ENCODE data around the gene UGT1A5. TPM values are rescaled to one million over a fixed set of nuclear protein-coding genes. Genes with fewer than 3 reads are reported as not detected.

Gene UGT1A5
- not detected for total RNA-seq

DNA sequence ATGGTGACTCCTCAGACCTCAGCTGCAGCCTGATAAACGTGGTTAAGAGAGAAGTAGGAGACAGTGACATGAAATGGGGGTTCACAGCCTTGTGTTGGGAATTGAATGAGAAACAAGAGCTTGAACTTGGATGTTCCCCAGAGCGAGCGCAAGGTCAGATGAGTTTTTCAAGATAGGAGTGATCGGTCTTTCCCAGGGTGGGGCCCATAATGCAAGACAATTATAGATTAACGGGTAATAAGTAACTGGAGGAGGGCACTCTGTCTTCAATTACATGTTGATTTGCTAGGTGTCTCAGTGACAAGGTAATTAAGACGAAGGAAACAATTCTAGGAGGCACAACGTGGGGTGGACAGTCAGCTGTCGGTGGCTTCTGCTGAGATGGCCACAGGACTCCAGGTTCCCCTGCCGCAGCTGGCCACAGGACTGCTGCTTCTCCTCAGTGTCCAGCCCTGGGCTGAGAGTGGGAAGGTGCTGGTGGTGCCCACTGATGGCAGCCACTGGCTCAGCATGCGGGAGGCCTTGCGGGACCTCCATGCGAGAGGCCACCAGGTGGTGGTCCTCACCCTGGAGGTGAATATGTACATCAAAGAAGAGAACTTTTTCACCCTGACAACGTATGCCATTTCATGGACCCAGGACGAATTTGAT, at the start of gene UGT1A5:
Gene UGT1A5, plus strand, starts transcription at position 297 of the 651 bp plus-strand sequence. Its CDS starts 85 bp downstream, at position 382.
- H3K4me1 ChIP-seq = no peaks in the 10 kb centered on the region
- TF ChIP-seq POLR2A (IDR thresholded peaks at IDR 0.05) = no peak
- TF ChIP-seq, protein P1, sequence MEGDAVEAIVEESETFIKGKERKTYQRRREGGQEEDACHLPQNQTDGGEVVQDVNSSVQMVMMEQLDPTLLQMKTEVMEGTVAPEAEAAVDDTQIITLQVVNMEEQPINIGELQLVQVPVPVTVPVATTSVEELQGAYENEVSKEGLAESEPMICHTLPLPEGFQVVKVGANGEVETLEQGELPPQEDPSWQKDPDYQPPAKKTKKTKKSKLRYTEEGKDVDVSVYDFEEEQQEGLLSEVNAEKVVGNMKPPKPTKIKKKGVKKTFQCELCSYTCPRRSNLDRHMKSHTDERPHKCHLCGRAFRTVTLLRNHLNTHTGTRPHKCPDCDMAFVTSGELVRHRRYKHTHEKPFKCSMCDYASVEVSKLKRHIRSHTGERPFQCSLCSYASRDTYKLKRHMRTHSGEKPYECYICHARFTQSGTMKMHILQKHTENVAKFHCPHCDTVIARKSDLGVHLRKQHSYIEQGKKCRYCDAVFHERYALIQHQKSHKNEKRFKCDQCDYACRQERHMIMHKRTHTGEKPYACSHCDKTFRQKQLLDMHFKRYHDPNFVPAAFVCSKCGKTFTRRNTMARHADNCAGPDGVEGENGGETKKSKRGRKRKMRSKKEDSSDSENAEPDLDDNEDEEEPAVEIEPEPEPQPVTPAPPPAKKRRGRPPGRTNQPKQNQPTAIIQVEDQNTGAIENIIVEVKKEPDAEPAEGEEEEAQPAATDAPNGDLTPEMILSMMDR (IDR thresholded peaks at IDR 0.05) = no peak
- intact Hi-C loops (cut with DNase I; ENCODE audit: low total_unique reads) = no loop called here
- no peaks in the 10 kb centered on the region for H3K27me3 ChIP-seq
- no peak within 1 kb of the TSS for H3K4me3 ChIP-seq
- no peaks in the 10 kb centered on the region for H3K36me3 ChIP-seq
- DNase-seq = no peak
- no peak within 1 kb of the TSS for H3K27ac ChIP-seq
- no peaks in the 10 kb centered on the region for H3K9me3 ChIP-seq

DNA sequence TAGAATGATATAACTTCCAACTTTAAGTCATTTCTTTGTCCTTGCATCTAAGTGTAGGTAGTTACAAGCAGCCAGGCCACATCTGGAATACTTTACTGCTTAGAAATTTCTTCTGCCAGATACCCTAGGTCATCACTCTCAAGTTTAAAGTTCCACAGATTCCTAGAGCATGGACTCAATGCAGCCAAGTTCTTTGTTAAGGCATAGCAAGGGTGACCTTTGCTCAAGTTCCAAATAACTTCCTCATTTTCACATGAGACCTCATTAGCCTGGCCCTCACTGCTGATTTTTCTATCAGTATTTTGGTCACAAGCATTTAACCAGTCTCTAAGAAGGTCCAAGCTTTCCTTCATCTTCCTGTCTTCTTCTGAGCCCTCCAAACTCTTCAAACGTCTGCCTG, 48.8 kb upstream of the UGT1A5 start:
- H3K4me3 ChIP-seq = no peak overlapping the region
- H3K4me1 ChIP-seq = no peaks in the 10 kb centered on the region
- no peak overlapping the region for H3K27ac ChIP-seq
- no peaks in the 10 kb centered on the region for H3K9me3 ChIP-seq
- H3K36me3 ChIP-seq = no peaks in the 10 kb centered on the region
- no peaks in the 10 kb centered on the region for H3K27me3 ChIP-seq
- intact Hi-C loops (cut with DNase I; ENCODE audit: low total_unique reads) = no loop called here
- no peak for TF ChIP-seq POLR2A (IDR thresholded peaks at IDR 0.05)
- TF ChIP-seq, protein P1 (IDR thresholded peaks at IDR 0.05) = no peak
- DNase-seq = no peak

DNA sequence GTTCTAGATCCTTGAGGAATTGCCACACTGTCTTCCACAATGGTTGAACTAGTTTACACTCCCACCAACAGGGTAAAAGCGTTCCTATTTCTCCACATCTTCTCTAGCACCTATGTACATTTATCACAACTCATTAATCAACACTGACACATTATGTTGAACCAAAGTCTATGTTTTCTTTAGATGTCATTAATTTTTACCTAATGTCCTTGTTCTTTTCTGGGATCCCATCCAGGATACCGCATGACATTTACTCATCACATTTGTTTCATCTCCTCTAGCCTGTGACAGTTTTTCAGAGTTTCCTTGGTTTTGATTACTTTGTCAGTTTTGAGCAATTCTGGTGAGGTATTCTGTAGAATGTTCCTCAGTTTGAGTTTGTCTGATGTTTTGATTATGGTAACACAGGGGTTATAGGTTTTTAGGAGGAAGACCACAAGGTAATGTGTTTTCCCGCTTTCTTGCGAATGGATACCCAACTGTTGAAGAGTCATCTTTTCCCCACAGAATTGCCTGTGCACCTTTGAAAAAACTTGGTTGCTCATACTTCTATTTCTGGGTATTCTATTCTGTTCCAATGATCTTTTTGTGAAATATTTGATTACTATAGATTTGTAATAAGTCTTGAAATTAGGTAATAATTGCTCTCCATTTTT, 44.0 kb upstream of the UGT1A5 start:
- TF ChIP-seq, protein P1 (IDR thresholded peaks at IDR 0.05) = no peak
- no peak for TF ChIP-seq POLR2A (IDR thresholded peaks at IDR 0.05)
- no peak for DNase-seq
- Histone ChIP-seq H3K27ac (no peak overlapping the region), H3K36me3 (no peaks in the 10 kb centered on the region), H3K4me1 (no peaks in the 10 kb centered on the region), H3K4me3 (no peak overlapping the region), H3K27me3 (no peaks in the 10 kb centered on the region), H3K9me3 (no peaks in the 10 kb centered on the region)
- intact Hi-C loops (cut with DNase I; ENCODE audit: low total_unique reads) = no loop called here

DNA sequence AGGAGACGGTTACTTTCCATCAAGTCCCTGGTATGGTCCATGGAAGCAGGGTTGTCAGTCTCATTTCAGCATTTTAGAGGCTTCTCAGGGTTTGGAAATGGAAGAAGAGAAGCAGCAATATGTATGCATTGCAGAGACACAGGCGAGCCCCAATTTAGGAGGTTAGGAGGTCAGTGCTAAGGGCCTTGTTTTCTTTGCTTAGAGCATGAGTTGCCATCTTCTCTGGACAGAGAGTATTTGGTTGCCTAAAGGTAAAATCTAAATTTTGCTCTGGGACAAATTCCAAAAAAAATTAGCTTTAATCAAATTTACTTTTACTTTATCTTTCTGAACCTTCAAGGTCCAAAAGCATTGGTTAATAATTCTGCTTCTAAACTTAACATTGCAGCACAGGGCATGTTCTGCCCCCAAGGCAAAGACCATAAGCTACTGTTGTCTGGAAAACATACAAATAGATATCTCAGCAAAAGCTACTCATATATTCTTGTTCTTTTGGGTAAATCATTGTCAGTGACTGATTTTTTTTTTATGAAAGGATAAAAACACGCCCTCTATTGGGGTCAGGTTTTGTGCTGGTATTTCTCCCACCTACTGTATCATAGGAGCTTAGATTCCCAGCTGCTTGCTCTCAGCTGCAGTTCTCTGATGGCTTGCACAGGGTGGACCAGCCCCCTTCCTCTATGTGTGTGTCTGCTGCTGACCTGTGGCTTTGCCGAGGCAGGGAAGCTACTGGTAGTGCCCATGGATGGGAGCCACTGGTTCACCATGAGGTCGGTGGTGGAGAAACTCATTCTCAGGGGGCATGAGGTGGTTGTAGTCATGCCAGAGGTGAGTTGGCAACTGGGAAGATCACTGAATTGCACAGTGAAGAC, 41.2 kb upstream of the UGT1A5 start, which contains the start of gene UGT1A9:
Gene UGT1A9, plus strand, starts transcription at position 609 of the 872 bp plus-strand sequence. Its CDS starts 37 bp downstream, at position 646.
- Histone ChIP-seq H3K27ac (no peak within 1 kb of the TSS), H3K4me1 (no peaks in the 10 kb centered on the region), H3K9me3 (no peaks in the 10 kb centered on the region), H3K36me3 (no peaks in the 10 kb centered on the region), H3K27me3 (no peaks in the 10 kb centered on the region), H3K4me3 (no peak within 1 kb of the TSS)
- no peak for DNase-seq
- intact Hi-C loops (cut with DNase I; ENCODE audit: low total_unique reads) = no loop called here
- no peak for TF ChIP-seq POLR2A (IDR thresholded peaks at IDR 0.05)
- TF ChIP-seq, protein P1 (IDR thresholded peaks at IDR 0.05) = no peak

Measured in uterus (tissue), 4 donors.